ENCODE data around the gene DCP1A. TPM values are rescaled to one million over a fixed set of nuclear protein-coding genes. Genes with fewer than 3 reads are reported as not detected.

DCP1A gene
- total and polyA plus RNA-seq, 2 donors (not counting 3 experiments of a cell fraction or from before 2014, with no cell fraction given) = 32.3 to 38.0 TPM

DNA sequence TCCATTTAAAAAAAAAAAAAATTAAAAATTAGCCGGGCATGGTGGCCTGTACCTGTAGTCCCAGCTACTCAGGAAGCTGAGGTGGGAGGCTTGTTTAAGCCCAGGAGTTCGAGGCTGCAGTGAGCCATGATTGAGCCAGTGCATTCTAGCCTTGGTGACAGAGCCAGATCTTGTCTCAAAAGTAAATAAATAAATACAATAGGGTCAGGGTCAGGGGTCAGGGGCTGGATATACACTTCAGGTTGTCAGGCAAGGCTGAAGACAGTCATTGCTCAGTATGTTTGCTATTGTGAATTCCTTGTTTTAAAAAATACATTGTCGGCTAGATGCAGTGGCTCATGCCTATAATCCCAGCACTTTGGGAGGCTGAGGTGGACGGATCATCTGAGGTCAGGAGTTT lies 83.4 kb downstream of the DCP1A start:
- Histone ChIP-seq H4K20me1 (replicated peaks; ENCODE audit: control insufficient read depth, extremely low read depth, insufficient read depth, low read length) (no peaks in the 10 kb centered on the region), H3K27me3 (ENCODE audit: control insufficient read depth in 2 of 2, insufficient read depth in 2 of 2, low read length in 2 of 2) (no peaks in the 10 kb centered on the region), H3K79me2 (ENCODE audit: control insufficient read depth, insufficient read depth, low read length) (no peaks in the 10 kb centered on the region), H2AFZ (ENCODE audit: low read depth, low read length) (no peak overlapping the region), H3K9me3 (replicated peaks; ENCODE audit: control insufficient read depth, insufficient read depth, low read length) (no peaks in the 10 kb centered on the region), H3K36me3 (ENCODE audit: control insufficient read depth in 2 of 2, extremely low read depth in 1 of 2, insufficient read depth in 2 of 2, low read length in 2 of 2) (no peaks in the 10 kb centered on the region), H3K9me1 (replicated peaks; ENCODE audit: control insufficient read depth, extremely low read depth, insufficient read depth, low read length) (no peaks in the 10 kb centered on the region), H3K27ac (ENCODE audit: insufficient read depth, low read depth, low read length) (no peak overlapping the region), H3K4me2 (ENCODE audit: insufficient read depth, low read length) (no peak overlapping the region), H3K4me1 (ENCODE audit: control insufficient read depth, extremely low read depth, insufficient read depth, low read length) (no peaks in the 10 kb centered on the region), H3K4me3 (replicated peaks in 1 of 3; ENCODE audit: insufficient read depth in 1 of 3, low read depth in 1 of 3, low read length in 3 of 3) (no peak overlapping the region), H3K9ac (replicated peaks; ENCODE audit: extremely low read depth, insufficient read depth, low read length) (no peak overlapping the region)
- BruUV-seq (replicated peaks) = no TSS peak
- ChIA-PET CTCF (no interaction called here), POLR2A (no interaction called here)
- FAIRE-seq (no peak), DNase-seq (ENCODE audit: low read depth, low spot score) (no peak)
- intact Hi-C loops (cut with micrococcal nuclease) = no loop called here
- no peak for TF ChIP-seq FOS (IDR thresholded peaks at IDR 0.05; ENCODE audit: borderline replicate concordance, insufficient read depth, low read length)
- TF ChIP-seq EZH2 (IDR thresholded peaks at IDR 0.05; ENCODE audit: borderline replicate concordance, low read depth, low read length, severe bottlenecking) = no peak
- no peak for TF ChIP-seq GATA2 (IDR thresholded peaks at IDR 0.05; ENCODE audit: insufficient read depth, insufficient read length, low read depth, low read length)
- no peak for TF ChIP-seq POLR2AphosphoS5 (IDR thresholded peaks at IDR 0.05; ENCODE audit: insufficient read depth, low read depth, low read length)
- TF ChIP-seq, protein P1, sequence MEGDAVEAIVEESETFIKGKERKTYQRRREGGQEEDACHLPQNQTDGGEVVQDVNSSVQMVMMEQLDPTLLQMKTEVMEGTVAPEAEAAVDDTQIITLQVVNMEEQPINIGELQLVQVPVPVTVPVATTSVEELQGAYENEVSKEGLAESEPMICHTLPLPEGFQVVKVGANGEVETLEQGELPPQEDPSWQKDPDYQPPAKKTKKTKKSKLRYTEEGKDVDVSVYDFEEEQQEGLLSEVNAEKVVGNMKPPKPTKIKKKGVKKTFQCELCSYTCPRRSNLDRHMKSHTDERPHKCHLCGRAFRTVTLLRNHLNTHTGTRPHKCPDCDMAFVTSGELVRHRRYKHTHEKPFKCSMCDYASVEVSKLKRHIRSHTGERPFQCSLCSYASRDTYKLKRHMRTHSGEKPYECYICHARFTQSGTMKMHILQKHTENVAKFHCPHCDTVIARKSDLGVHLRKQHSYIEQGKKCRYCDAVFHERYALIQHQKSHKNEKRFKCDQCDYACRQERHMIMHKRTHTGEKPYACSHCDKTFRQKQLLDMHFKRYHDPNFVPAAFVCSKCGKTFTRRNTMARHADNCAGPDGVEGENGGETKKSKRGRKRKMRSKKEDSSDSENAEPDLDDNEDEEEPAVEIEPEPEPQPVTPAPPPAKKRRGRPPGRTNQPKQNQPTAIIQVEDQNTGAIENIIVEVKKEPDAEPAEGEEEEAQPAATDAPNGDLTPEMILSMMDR (IDR thresholded peaks at IDR 0.05; ENCODE audit: extremely low read depth in 1 of 2, insufficient read depth in 1 of 2, low read depth in 1 of 2, low read length in 2 of 2) = no peak
- no peak for TF ChIP-seq JUN (IDR thresholded peaks at IDR 0.05; ENCODE audit: borderline replicate concordance, insufficient read depth, insufficient read length, low read depth)
- TF ChIP-seq MAX (IDR thresholded peaks at IDR 0.05; ENCODE audit: insufficient read depth, insufficient read length) = no peak
- TF ChIP-seq MYC (IDR thresholded peaks at IDR 0.05; ENCODE audit: low read depth, low read length) = no peak
- TF ChIP-seq POLR2A (IDR thresholded peaks at IDR 0.05; ENCODE audit: low read depth, low read length) = no peak
- dilution Hi-C loops (cut with MboI; ENCODE audit: extremely low pct_ligation_motif_present, low sequenced_read_pairs) = no loop called here

Measured in endothelial cell of umbilical vein (primary cell).